ENCODE data around the gene SPC24.

Gene SPC24

DNA sequence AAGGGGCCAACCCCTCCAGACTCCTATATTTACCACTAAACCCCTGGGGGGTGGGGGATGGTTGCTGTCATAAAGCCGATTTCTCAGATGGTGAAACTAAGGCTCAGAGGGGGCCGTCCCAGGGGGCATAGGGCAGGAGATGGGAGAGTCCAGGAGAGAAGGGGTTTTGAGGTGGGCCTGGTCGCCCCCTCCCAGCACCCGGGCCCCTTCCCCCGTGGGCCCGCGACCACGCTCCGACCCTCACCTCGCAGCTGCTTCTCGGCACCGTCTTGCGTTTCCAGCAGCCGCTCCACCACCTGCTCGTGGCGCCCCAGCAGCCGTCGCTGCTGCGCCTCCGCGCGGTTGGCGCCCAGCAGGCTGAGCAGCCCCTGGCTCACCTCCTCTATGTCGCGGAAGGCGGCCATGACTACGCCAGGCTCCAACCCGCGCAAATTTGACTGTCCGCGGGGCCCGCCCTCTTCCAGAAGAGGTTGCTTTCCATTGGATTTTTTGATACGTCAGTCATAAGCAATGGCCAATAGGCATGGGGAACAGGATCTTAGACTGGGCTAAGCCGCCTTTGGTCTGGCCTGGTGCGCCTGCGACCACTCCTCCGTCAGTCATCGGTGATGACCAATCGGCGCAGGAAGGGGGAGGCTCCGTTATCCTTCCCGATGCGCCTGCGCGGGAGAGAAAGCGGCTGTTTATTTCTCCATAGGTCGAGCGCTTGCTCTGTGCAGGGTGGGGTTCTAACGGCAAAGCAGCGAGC lies at the start of gene SPC24:
Gene SPC24 (minus strand): TSS at position 410 of the 748 bp plus-strand sequence. CDS start 6 bp downstream, at position 404.
- peak; percentile 99 for ATAC-seq

DNA sequence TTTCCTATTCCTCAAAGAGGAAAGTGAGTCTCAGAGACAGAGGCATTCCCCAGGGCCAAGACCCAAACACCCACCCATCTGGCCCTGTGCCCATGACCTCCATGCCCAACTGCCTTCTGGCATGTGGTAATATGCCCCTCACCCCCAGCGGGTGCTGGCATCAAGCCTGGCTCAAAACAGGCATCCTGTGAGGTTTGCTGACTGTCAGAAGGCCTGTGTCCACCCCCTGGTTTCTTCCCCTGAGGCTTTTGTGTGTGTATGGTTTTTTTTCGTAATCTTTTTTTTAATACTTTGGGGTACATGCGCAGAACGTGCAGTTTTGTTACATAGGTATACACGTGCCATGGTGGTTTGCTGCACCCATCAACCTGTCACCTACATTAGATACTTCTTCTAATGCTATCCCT lies 49.4 kb upstream of the SPC24 start:
- no peak for ATAC-seq

GRCh38 chr19:11204076-11204602 lies 48.6 kb upstream of the SPC24 start:
- ATAC-seq: no peak

DNA sequence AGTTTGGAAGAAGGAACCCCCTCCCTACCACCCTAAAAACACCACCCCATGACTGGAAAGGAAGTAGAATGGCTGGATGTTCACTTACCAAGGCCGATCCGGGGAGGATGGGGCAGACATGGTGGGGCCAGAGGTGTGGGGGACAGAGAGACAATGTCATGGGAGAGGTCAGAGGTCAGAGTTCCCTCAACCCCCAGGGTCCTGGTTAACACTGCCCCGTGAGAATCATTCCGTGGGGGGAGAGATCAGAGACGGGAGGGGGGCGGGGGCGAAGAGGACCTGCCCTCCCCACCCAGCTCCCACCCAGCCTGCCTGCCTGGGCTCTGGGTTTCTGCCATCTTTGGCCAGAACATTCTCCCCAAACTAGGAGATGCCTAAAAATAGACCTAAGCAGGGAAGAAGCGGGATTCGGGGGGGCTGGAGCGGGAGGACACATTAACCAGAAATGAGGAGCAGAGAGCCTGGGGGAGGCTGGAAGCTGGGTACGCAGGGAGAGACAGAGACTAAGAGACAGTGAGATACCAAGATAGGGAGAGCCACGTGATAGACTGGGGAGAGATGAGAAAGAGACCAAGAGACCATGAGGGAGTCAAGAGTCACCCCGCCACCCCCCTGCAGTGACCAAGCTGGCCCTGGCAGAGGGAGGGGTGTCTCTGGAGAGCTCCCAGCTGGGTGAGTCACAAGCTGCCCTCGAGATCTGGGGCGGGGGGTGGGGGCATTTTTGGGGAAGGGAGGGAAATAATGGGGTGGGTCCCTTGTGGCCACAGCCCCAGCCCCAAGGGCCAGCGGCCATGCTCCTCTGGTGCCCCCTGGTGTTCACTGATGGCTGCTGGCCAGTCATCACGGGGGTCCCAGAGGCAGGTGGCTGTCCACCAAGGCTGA lies 47.9 kb upstream of the SPC24 start:
- peak in 1 of 2 donors; percentile 58 for ATAC-seq

GRCh38 chr19:11202488-11203193 lies 47.1 kb upstream of the SPC24 start:
- ATAC-seq: no peak

- no peak for ATAC-seq
These were observed 46.2 kb upstream of the SPC24 start for GRCh38 chr19:11201791-11202190.

GRCh38 chr19:11200931-11201330 lies 45.3 kb upstream of the SPC24 start:
- ATAC-seq: no peak

- no peak for ATAC-seq
These were observed 44.5 kb upstream of the SPC24 start for GRCh38 chr19:11200015-11200574.

GRCh38 chr19:11199517-11199916 lies 43.9 kb upstream of the SPC24 start:
- ATAC-seq: no peak

DNA sequence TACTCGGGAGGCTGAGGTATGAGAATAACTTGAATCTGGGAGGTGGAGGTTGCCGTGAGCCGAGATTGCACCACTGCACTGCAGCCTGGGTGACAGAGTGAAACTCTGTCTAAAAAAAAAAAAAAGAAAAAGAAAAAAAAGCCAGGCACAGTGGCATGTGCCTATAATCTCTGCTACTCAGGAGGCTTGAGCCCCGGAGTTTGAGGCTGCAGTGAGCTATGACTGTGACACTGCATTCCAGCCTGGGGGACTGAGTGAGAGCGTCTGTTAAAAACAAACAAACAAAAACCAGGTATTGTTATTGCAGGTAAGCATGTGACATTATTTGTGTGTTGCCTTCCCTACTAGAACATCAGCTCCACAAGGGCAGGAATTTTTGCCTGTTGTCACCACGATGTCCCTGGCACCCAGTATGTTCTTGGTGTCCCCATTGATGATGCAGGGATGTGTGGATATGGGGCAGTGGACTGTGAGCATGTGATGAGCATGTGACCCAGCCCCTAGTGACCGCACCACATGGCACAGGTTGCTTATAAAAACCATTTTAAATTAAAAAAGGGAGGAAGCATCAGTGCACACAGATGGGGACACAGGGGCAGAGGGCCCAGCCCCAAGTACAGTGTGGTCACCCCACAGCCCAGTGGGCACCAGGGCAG lies 43.3 kb upstream of the SPC24 start:
- no peak for ATAC-seq

- ATAC-seq: no peak
These were observed 42.6 kb upstream of the SPC24 start for GRCh38 chr19:11198175-11198534.

GRCh38 chr19:11197291-11198174 lies 42.0 kb upstream of the SPC24 start, which contains the start of gene KANK2:
TSS of gene KANK2 (minus strand) at chr19:11197545. CDS start at chr19:11194511, 3,034 bp downstream.
- ATAC-seq: peak; percentile 89 to 91

GRCh38 chr19:11196406-11197287 lies 41.1 kb upstream of the SPC24 start:
- ATAC-seq: no peak

DNA sequence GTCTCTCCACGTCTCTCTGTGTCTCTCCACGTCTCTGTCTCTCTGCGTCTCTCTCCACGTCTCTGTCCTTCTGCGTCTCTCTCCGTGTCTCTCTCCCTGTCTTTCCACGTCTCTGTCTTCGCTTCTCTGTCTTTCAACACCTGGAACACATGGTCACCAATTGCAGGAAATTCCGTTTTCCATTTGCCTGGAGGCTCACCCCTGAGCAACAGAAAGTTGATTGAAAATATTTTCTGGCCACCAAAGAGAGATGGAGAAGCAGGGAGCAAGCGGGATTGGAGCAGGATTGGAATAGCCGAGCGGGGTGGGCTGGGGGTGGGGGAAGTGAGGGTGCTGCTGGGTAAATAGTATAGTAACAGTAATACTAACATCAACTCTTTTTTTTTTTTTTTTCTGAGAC lies 40.1 kb upstream of the SPC24 start:
- ATAC-seq: no peak

DNA sequence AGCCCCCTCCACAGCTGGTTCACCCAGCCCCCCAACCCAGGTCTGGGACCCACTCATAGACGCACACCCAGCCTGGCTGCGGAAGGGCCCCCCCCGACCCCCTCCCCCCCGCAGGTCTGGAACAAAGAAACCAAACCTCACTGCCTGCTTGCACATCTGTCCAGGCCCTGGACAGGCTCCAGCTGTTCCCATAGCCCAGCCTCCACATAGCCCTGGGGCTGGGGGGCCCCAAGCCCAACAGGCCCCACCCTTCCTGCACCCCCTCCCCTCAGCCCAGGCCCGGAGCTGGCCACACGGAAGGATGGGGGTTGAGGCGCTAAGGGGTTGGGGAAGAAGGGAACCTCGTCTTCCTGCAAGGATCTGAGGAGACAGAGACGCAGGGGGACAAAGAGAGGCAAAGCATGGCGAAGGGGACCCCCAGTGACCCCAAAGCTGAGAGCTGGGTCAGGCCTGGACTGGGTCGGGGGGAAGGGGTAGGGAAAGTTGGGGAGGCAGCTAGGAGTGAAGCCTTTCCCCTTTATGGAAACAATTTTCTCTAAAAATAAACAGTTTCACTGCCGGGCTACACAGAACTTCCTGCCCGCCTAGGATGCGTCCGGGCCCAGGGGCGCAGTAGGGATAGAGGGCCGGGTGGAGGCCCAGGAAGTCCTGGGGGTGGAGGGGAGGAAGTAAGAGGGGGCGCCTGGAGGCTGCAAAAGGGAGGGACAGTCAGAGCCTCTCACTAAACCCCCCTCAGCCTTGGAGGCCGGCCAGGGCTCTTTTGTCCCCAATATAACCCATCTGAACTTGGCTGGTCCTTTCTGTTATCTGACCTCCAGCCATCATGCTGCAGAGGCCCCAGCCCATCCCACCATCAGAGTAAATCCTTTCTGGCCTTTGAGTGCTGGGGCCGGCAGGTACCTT lies 39.3 kb upstream of the SPC24 start:
- no peak for ATAC-seq

GRCh38 chr19:11194173-11194572 lies 38.6 kb upstream of the SPC24 start:
- no peak for ATAC-seq

DNA sequence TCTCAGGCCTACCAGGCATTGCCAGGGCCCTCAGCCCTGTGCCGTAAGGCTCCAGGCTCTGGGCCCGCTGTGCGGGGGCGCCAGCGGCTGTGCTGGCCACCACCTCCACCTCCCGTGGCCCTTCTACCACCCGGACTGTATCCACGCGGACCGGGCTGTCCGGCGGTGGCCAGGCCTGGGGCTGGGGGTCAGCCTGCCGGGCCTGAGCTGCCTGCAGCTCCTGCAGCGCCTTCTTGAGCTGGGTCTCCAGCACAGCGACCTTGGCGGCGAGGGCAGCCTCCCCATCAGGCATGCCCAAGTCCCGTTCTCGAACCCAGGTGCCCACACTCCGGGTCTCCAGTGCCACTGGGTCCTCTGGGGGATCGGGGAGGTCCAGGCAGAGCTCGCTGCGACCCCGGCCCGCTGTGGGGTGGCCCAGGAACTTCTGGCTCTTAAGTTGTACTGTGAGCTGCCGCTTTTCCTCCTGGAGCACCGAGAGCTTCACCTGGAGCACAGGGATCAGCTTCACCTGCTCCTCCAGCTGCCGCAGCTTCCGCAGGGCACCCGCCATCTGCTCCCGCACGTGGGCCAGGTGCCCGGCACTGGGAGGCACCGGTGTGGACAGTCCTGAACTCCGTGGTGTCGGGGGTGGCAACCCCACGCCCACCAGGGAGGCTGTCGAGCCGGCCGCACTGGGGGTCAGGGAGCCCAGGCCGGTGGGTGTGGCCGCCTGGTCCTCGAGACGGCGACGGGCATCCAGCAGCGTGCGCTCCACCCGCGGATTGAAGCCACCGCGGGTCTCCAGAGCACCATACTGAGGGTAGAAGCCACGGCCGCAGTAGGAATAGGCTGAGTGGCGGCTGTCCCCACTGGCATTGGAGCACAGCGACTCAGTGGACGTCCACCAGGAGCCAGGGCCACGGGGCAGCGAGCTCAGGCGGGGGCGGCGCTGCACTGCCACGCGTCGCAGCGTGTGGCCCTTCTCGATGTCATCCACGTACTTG lies 37.7 kb upstream of the SPC24 start:
- ATAC-seq: no peak

DNA sequence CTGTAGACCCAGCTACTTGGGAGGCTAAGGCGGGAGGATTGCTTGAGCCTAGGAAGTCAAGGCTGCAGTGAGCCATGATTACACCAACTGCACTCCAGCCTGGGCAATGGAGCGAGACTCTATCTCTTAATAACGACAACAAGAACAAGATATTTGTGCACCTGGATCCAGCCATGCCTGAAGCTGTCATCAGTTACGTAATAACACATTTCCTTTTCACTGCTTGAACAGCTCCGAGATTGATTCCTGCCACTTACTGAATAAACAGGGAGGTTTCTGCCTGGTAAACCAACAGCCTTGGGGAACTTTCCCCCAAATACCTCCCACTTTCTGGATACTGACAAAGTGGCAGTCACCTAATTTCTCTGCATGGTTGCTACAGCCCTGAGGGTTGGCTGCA lies 36.4 kb upstream of the SPC24 start:
- ATAC-seq: no peak

Data from activated CD4-positive, CD25-positive, alpha-beta regulatory T cell treated with anti-CD3 and anti-CD28 coated beads, Interleukin-2, amount 50 U/mL, for 24 hours (primary cell).